Left forelimb (tissue), 1 donor: ENCODE results near the gene SNTA1.
"Not testable (repeated sequence)": the region's sequence is repeated elsewhere in the genome, so short reads cannot be mapped to it uniquely, and the experiment has no call there.

ENCODE experiments used
- DNase-seq: peaks from one replicate; pipeline ENCODE4 v3.0.0-alpha.2; 2018; ENCODE audit warnings: low spot score

The SNTA1 gene

DNA sequence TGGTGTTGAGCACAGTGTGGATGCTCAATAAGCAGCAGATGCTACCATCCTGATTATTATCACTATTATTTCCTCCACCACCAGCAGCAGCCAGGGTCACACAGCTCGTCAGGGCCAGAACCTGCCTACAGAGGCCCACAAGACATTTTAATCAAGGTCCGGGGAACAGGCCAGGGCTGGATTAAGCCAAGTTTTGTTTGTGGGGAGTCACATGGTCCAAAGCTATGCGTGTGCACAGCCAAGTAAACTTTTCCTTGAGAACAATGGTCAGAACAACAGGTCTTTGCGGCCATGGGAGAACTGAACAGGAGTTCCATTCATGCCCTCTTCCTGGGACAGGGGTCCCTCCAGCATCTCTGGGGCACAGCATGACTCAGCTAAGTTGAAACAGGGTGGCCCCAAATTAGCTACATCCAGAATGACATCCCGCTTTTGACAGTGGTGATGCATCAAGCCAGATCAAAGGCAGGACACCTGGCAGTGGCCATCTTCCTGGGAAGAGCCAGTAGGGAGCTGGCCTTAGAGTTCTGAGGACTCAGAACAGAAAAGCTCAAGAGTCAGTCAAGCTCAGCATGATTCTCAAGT is 11.7 kb downstream of the SNTA1 start:
- DNase-seq, result no peak

DNA sequence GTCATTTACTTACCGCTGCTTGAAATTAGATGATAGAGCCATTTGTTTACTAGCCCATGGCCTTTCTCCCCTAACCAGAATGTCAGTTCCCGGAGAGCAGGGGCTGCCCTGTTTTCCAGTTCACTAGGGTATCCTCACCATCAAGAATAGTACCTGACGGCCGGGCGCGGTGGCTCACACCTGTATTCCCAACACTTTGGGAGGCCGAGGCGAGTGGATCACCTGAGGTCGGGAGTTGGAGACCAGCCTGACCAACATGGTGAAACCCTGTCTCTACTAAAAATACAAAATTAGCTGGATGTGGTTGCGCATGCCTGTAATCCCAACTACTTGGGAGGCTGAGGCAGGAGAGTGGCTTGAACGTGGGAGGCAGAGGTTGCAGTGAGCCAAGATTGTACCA is 19.7 kb downstream of the SNTA1 start:
- not testable (repeated sequence) for DNase-seq

DNA sequence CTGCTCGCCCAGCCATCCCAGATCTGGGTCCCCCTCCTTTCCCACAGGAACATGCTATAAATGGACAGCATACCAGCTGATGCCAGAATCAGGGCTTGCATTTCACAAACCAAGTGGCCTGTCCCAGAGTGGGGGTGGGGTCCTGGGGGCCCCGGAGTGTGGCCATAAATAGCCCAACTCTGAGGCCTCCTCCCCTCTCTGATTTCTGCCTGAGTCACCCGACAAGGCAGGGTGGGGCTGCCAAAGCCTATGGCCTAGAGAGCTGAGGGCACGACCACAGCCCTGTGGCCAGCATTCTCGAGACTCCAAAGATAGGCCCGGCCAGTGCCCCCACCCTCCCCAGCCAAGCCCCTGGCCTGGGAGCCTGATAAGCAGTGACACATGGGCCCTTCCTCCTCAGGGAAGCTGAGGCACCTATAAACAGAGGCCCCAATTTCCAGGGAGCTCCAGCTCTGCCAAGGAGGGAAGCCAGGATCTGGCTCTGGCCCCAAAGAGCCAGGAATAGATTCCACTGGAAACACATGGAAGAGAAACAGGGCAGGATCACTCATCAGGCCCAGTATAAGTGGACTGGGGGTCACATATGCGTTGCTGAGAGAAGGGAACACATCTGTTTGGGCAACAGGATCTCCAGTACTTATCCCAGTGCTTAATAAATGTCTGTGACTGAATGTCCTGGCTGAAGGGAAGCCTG is 20.3 kb downstream of the SNTA1 start:
- no peak for DNase-seq

DNA sequence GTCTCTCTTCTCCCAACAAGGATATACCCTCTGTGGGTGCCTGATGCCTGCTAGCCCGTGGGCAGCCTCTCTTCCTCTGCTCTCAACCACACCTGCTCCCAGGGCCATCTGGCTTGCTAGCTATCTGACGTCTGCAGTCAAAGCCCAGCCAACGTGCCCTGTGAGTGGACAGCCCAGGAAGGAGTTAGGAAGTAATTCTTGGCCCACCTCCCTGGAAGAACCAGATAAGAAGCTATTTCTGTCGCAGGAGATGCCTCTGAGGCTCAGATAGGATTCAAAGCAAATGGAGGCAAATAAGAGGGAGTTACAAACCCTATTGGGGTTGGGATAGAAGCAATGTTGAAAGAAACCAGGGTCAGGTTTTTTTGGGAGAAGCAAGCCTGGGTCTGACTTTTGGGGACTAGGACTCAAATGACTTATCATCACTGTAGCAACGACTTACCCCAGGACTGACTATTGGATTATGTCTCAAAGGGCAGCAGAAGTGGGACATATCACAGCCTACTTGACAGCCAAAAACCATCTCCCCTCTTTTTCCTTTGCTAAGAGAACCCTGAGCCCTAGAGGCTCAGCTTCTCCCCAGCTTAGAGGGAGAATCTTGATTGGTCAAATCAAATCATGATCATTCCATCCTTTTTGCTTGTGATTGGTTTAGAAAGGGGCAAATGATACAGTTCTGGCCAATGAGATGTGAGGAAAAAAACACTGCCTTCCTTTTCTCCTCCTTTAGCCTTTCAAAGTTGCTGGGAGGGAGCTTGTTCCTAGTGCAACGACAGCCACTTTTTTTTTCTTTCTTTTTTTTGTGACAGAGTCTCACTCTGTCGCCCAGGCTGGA is 24.2 kb downstream of the SNTA1 start:
- no peak for DNase-seq

DNA sequence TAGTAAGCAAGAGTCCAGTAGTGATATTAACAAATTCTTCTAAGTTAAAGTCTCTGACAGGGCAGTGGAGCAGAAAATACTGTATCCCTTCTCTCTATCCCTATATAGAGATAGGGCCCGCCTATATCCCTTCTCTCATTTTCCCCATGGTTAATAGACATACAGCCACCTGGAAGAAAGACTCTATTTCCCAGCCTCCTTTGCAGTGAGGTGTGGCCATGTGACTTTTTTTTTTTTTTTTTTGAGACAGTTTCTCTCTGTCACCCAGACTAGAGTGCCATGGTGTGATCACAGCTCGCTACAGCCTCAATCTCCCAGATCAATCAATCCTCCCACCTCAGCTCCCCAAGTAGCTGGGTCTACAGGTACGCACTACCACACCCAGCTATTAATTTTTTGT is 25.5 kb downstream of the SNTA1 start:
- no peak for DNase-seq

DNA sequence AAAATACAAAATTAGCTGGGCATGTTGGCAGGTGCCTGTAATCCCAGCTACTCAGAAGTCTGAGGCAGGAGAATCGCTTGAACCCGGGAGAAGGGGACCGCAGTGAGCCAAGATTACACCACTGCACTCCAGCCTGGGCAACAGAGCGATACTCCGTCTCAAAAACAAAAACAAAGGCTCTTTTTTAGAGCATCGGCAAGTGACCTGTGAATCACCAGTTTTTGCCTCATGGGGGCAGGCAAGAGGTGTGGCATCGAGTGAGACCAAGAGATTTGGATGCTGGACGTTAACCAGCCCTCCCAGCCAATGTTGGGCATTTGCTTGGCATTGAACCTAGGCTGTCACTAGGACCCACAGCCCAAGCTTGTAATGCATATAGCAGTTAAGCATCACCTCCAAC is 27.6 kb downstream of the SNTA1 start:
- DNase-seq, result no peak

DNA sequence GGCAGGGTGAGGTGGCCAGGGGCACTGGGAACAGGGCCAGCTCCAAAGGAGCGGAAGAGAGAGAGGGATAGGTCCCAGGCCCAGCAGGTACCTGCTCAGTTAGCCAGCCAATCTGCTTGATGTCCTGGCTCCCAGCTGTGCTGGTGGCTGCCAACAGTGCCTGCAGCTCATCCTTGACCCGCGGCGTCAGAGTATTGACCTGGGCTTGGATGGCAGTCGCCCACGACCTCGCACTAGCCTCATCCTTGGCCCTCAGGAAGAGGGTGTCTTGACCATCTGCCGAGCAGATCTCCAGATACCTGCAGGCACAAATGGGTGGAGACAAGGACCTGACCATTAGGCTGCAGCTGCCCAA is 31.1 kb downstream of the SNTA1 start:
- DNase-seq, result no peak

DNA sequence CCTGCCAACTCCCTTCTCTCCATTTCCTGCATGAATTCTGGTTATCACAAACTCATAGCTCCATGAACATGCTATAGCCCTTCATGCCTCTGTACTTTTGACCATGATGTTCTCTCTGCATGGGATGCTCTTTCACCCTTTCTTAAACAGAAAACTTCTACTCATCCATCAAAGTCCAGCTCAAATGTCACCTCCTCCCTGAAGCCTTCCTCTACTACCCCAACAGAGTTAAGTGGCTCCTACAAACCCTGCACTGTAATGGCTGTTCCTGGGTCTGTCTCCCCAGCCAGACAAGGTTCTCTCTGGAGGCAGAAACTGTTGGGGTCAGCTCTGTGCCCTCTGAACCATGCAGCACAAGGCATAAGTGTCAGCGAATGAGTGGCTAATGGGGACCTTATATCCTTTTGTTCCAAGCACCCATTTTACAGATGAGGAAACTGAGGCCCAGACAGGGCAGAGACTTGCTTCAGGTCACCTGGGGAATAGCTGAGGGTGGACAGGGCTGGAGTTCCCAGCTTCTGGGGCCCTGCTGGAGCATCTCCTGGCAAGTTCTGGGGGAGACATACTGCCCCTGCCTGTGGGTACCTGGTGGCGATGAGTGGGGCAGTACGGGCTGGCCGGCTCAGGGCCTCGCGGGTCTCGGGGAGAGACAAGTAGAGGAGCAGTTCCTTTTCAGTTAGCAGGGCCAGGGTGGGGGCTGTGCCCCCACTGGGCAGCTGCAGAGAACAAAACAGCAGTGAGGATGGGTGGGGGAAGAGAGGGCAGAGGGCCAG is 31.7 kb downstream of the SNTA1 start:
- DNase-seq, result no peak

DNA sequence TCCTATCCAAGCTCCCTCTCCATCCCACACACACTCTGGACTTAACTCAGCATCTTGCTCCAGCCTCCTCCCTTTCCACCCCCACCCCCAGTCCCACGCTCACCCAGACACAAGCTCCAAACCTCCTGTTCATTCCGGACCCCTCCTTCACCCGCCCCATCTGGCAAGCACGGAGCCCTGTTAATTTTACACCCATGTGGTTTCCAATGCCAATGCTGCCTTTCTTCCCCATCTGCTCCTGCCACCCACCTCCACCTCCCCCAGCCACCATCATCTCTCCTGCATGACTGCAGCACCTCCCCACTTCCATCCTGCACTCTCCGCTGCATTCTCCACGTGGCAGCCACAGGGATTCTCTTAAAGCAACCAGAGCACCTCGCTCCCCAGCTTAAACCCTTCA is 32.3 kb downstream of the SNTA1 start:
- DNase-seq, result no peak

DNA sequence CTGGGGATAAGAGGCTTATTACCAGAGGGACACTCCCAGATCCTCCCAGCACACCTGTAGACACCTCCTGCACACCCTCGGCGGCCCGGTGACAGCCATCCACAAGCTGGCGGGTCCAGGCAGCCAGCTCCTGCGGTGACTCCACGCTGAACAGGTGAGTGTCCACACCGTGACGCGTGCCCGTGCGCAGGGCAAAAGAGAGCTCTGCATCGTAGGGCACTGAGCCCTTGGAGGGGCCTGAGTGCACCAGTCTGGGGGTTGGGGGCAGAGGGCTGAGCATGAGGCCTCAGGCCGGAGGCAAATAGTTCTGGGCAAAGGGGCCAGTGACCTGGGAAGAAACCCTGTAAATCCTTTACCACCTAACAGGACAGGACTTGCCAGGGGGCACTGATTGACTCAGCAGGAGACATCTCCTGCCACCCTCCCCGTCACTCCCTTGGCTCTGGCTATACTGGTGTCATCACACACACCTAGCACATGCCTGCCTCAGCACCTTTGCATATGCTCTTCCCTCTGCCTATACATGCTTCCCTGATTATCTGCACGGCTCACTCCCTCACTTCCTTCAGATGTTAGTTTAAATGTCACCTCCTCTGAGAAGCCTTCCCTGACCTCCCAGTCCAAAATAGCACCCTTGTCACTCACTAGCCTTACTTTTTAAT is 33.4 kb downstream of the SNTA1 start:
- DNase-seq, result no peak

DNA sequence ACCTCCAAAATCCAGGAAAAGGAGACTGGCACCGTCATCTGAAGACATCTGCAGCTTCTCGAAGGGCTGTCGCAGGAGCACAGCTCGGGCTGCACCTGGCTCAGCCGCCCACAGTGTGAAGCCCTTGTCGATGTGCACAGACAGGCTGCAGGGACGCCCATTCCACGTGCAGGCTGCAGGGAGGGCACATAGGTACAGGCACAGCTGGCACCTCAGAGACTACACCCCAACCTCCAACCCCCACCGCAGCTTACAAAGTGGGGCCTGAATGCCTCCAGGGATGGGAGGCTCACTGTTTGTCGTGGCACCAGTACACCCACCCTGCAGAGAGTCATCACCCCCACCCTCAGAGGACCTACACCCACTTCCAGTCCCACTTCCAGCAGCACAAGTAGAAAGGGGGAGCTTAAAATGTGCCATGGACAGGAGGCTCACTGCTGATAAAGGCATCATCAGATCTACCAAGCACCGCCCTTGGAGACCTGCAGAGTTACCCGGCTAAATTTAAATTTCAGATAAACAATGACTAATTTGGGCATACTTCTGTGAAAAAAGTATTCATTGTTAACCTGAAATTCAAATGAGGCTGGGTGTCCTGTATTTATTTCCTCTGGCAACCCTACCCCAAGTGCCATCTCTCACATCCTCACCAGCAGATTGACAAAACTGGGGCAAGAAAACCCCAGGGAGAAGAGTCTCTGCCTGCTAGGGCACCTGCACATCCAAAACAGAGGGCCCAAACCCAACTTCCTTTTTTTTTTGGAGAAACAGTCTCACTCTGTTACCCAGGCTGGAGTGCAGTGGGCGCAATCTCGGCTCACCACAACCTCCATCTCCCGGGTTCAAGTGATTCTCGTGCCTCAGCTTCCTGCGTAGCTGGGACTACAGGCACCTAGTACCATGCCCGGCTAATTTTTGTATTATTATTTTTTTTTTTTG is 34.6 kb downstream of the SNTA1 start:
- DNase-seq, result no peak

DNA sequence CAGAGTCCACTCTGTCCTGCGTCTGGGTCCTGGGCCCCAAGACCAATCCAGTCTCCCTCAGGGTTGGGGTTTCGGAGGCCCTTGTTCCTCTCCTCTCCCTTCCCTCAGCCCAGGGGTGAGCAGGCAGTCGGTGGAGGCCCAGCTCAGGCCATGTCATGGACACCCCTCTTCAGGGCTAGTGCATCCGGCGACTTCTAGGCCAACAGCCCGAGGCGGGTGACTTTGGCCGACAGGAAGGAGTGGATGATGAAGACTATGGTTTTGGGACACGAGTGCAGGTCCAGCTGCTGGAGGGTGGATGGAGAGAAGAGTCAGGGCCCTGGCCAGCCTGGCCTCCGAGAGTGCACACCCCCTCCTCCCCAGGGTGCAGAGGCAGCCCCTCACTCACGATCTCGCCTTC is 35.2 kb downstream of the SNTA1 start:
- DNase-seq, result no peak

DNA sequence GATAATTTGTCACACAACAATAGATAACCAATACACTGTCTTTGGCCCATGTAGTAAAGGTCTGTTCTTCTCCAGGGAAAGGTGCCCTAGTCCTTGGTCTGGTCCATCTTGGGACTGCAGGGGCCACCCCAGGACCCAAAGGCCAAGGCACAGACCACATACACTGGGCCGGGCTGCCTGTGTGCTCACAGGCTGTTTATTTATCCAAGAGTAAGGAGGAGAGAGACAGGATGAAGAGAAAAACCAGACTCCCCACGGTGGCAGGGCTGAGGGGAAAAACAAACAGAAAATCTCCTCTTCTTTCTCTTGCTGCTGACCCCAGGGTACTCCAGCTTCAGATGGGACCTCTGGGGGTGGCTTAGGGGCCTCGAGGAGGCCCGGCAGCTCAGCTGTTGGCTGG is 35.8 kb downstream of the SNTA1 start:
- no peak for DNase-seq

DNA sequence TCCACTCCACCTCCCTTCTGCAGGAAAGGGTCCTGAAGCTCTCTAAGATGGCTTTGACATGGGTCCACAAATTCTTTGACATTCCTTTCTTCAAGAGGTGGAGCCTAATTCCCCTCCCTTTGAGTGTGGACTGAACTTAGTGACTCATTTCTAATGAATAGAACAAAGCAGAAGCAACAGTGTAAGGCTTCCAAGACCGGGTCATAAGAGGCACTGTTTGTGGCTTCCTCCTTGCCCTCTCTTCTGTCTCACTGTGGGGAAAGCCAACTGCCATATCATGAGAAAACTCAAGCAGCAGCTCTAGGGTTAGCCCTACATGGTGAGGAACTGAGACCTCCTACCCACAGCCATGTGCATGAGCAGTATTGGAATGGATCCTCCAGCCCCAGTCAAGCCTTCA is 36.3 kb downstream of the SNTA1 start:
- no peak for DNase-seq

DNA sequence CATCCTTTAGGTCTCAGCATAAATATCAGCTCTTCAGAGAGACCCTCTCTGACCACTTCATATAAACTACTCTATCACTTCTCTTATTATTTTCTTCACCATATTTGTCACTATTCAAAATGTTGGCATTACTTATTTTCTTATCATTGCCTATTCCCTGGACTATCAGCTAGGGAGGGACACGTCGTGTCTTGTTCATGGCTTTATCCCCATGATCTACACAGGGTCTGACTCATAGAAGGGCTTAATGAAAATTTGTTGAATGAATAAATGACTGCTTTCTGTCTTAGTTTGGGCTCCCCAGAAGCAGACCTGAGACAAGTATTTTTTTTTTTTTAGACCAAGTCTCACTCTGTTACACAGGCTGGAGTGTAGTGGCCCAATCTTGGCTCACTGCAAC is 39.3 kb downstream of the SNTA1 start:
- DNase-seq, result no peak

DNA sequence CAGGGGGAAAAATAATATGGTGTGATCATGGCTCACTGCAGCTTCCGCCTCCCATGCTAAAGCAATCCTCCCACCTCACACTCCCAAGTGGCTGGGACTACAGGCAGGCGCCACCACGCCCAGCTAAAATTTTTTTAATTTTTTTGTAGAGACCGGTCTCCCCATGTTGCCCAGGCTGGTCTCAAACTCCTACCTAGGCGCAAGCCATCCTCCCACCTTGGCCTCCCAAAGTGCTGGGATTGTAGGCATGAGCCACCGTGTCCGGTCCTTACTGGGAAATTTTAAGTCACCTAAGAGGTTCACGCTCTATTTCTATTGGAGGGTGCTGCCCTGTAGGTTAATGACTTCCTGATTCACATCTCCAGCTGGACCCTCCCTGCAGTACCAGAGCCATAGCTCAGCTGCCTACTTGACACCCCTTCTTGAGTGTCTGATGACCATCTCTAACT is 41.6 kb downstream of the SNTA1 start:
- no peak for DNase-seq

DNA sequence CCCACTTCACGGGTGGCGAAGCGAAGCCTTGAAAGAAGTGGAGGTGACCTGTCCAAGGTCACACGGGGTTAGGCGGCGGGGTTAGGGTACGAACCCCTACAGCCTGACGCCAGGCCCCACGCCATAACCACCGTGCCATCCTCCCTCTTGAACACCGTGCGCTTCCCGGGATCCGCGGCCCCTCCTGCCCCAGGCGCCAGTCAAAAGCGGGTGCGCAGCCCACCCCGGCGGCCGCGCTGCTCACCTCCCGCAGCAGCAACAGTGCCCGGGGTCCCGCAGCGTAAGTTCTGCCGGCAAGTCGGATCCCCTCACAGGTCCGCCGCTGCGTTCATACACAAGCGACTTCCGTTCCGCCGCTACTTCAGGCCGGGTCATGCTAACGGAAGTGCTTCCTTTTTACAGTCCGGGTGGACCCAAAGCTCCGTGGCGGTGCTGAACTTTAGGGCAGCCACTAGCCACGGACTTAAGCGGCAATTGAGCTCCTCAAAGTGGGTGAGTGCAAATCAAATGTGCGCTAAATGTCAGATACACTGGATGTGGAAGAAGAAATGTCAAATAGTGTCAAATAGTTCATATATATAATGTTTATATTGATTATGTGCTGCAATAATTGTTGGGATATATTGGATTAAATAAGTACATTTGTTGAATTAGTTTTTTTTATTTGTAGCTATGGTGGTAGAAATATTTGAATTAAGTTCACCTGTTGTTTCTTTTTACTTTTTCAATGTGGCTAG is 42.2 kb downstream of the SNTA1 start, which contains the start of gene CDK5RAP1:
TSS of gene CDK5RAP1 (minus strand) at position 336 of the 737 bp plus-strand sequence. CDS start 4,455 bp downstream, outside the sequence.
- peak; percentile 91 for DNase-seq

DNA sequence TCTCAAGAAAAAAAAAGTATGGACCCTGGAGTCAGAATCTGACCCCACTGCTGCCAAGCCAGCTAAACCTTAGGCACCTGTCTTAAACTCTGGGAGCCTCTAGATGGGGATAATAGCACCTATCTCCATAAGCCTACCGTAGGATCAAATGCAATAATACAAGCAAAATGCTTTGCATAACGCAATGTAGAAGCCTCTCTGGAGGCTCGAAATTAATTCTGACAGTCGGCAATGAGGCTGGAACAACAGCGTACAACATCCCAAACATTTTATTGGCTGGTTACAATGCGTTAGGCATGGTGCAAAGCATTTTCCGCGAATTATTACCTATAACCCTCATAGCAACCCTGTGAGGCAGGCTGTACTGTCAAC is 42.8 kb downstream of the SNTA1 start:
- no peak for DNase-seq

DNA sequence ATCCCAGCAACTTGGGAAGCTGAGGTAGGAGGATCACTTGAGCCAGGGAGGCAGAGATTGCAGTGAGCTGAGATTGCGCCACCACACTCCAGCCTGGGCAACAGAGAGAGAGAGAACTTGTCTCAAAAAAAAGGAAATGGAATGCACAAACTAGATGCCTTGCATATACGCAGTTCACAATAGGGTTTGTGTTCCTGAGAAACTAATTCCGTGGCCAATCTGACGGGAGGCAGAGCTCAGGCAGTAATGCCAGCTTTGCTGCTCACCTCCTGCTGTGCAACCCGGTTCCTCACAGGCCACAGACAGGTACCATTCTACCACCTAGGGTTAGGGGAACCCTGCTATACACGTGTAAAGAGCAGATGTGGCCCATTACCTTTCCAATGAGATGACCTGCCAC is 43.6 kb downstream of the SNTA1 start:
- DNase-seq, result no peak

DNA sequence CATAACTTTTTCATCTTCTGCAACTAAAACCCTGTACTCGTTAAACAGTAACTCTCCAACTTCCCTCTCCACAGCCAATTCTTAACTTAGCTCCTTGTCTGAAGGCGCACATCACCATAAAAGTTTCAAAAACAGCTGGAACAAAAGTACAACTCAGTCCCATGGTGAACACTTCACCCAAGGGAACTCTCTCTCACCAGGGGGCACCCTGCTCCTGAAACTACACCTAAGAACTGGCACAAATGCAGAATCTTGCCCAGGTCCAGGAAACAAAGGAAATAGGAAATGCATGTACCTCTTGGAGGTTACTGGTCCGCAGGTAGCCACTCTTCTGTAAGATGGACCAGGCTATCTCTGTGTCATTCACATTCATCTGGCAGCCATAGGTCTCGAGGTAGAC is 48.8 kb downstream of the SNTA1 start:
- no peak for DNase-seq
